ENCODE measurements around the gene RAPGEF1. TPM values are rescaled to one million over a fixed set of nuclear protein-coding genes. Genes with fewer than 3 reads are reported as not detected.

The RAPGEF1 gene
- total and polyA plus RNA-seq, 2 donors (not counting 3 experiments of a cell fraction or from before 2014, with no cell fraction given): 50.0 to 124 TPM

- H3K4me3 ChIP-seq (replicated peaks in 1 of 3; ENCODE audit: insufficient read depth in 1 of 3, low read depth in 1 of 3, low read length in 3 of 3): no peak overlapping the region
- H2AFZ ChIP-seq (ENCODE audit: low read depth, low read length): no peak overlapping the region
- POLR2A ChIA-PET: no interaction called here
- DNase-seq (ENCODE audit: low read depth, low spot score): no peak
- no peaks in the 10 kb centered on the region for H3K27me3 ChIP-seq (ENCODE audit: control insufficient read depth in 2 of 2, insufficient read depth in 2 of 2, low read length in 2 of 2)
- H3K4me1 ChIP-seq (ENCODE audit: control insufficient read depth, extremely low read depth, insufficient read depth, low read length): no peaks in the 10 kb centered on the region
- BruUV-seq (replicated peaks): no TSS peak
- H3K9ac ChIP-seq (replicated peaks; ENCODE audit: extremely low read depth, insufficient read depth, low read length): no peak overlapping the region
- H3K9me1 ChIP-seq (replicated peaks; ENCODE audit: control insufficient read depth, extremely low read depth, insufficient read depth, low read length): no peaks in the 10 kb centered on the region
- no peaks in the 10 kb centered on the region for H4K20me1 ChIP-seq (replicated peaks; ENCODE audit: control insufficient read depth, extremely low read depth, insufficient read depth, low read length)
- CTCF ChIA-PET: no interaction called here
- H3K79me2 ChIP-seq (ENCODE audit: control insufficient read depth, insufficient read depth, low read length): no peaks in the 10 kb centered on the region
- no peaks in the 10 kb centered on the region for H3K9me3 ChIP-seq (replicated peaks; ENCODE audit: control insufficient read depth, insufficient read depth, low read length)
- dilution Hi-C loops (cut with MboI; ENCODE audit: extremely low pct_ligation_motif_present, low sequenced_read_pairs): no loop called here
- FAIRE-seq: no peak
- peaks cover 7 to 48% of the 10 kb centered on the region in 2 experiments for H3K36me3 ChIP-seq (ENCODE audit: control insufficient read depth in 2 of 2, extremely low read depth in 1 of 2, insufficient read depth in 2 of 2, low read length in 2 of 2)
- no peak for TF ChIP-seq EZH2 (IDR thresholded peaks at IDR 0.05; ENCODE audit: borderline replicate concordance, low read depth, low read length, severe bottlenecking)
- TF ChIP-seq POLR2A (IDR thresholded peaks at IDR 0.05; ENCODE audit: low read depth, low read length): no peak
- TF ChIP-seq CTCF (IDR thresholded peaks at IDR 0.05; ENCODE audit: extremely low read depth in 1 of 2, insufficient read depth in 1 of 2, low read depth in 1 of 2, low read length in 2 of 2): no peak
- no peak for TF ChIP-seq JUN (IDR thresholded peaks at IDR 0.05; ENCODE audit: borderline replicate concordance, insufficient read depth, insufficient read length, low read depth)
- no peak overlapping the region for H3K27ac ChIP-seq (ENCODE audit: insufficient read depth, low read depth, low read length)
- H3K4me2 ChIP-seq (ENCODE audit: insufficient read depth, low read length): no peak overlapping the region
- intact Hi-C loops (cut with micrococcal nuclease): loop anchor here (10.0 kb wide), 1 partner anchor 54 kb away; the partner anchor contains the start of gene UCK1
Observed at GRCh38 chr9:131589124-131589711, 150.7 kb downstream of the RAPGEF1 start.

- H3K9me1 ChIP-seq (replicated peaks; ENCODE audit: control insufficient read depth, extremely low read depth, insufficient read depth, low read length): no peaks in the 10 kb centered on the region
- DNase-seq (ENCODE audit: low read depth, low spot score) (no peak), FAIRE-seq (no peak)
- H3K4me2 ChIP-seq (ENCODE audit: insufficient read depth, low read length): no peak overlapping the region
- TF ChIP-seq POLR2A (IDR thresholded peaks at IDR 0.05; ENCODE audit: low read depth, low read length) (no peak), MYC (IDR thresholded peaks at IDR 0.05; ENCODE audit: low read depth, low read length) (no peak), EZH2 (IDR thresholded peaks at IDR 0.05; ENCODE audit: borderline replicate concordance, low read depth, low read length, severe bottlenecking) (no peak), POLR2AphosphoS5 (IDR thresholded peaks at IDR 0.05; ENCODE audit: insufficient read depth, low read depth, low read length) (no peak), GATA2 (IDR thresholded peaks at IDR 0.05; ENCODE audit: insufficient read depth, insufficient read length, low read depth, low read length) (no peak), CTCF (IDR thresholded peaks at IDR 0.05; ENCODE audit: extremely low read depth in 1 of 2, insufficient read depth in 1 of 2, low read depth in 1 of 2, low read length in 2 of 2) (no peak), MAX (IDR thresholded peaks at IDR 0.05; ENCODE audit: insufficient read depth, insufficient read length) (no peak), JUN (IDR thresholded peaks at IDR 0.05; ENCODE audit: borderline replicate concordance, insufficient read depth, insufficient read length, low read depth) (no peak), FOS (IDR thresholded peaks at IDR 0.05; ENCODE audit: borderline replicate concordance, insufficient read depth, low read length) (no peak)
- H3K79me2 ChIP-seq (ENCODE audit: control insufficient read depth, insufficient read depth, low read length): no peaks in the 10 kb centered on the region
- no peak overlapping the region for H3K9ac ChIP-seq (replicated peaks; ENCODE audit: extremely low read depth, insufficient read depth, low read length)
- CTCF ChIA-PET: interaction anchor here (1.8 kb wide), 1 partner anchor 152 kb away, joined by 6 read pairs; the partner anchor contains the start of gene RAPGEF1
- H4K20me1 ChIP-seq (replicated peaks; ENCODE audit: control insufficient read depth, extremely low read depth, insufficient read depth, low read length): no peaks in the 10 kb centered on the region
- H3K27me3 ChIP-seq (ENCODE audit: control insufficient read depth in 2 of 2, insufficient read depth in 2 of 2, low read length in 2 of 2): no peaks in the 10 kb centered on the region
- dilution Hi-C loops (cut with MboI; ENCODE audit: extremely low pct_ligation_motif_present, low sequenced_read_pairs): no loop called here
- H3K36me3 ChIP-seq (ENCODE audit: control insufficient read depth in 2 of 2, extremely low read depth in 1 of 2, insufficient read depth in 2 of 2, low read length in 2 of 2): peaks cover 9 to 54% of the 10 kb centered on the region in 2 experiments
- intact Hi-C loops (cut with micrococcal nuclease): loop anchor here (10.0 kb wide), 1 partner anchor 54 kb away; the partner anchor contains the start of gene UCK1
- no peaks in the 10 kb centered on the region for H3K4me1 ChIP-seq (ENCODE audit: control insufficient read depth, extremely low read depth, insufficient read depth, low read length)
- H3K9me3 ChIP-seq (replicated peaks; ENCODE audit: control insufficient read depth, insufficient read depth, low read length): no peaks in the 10 kb centered on the region
- no peak overlapping the region for H3K4me3 ChIP-seq (replicated peaks in 1 of 3; ENCODE audit: insufficient read depth in 1 of 3, low read depth in 1 of 3, low read length in 3 of 3)
- POLR2A ChIA-PET: no interaction called here
- no TSS peak for BruUV-seq (replicated peaks)
- H2AFZ ChIP-seq (ENCODE audit: low read depth, low read length): no peak overlapping the region
- H3K27ac ChIP-seq (ENCODE audit: insufficient read depth, low read depth, low read length): no peak overlapping the region
Observed at GRCh38 chr9:131588396-131588795, 151.5 kb downstream of the RAPGEF1 start.
